Measurements from ENCODE around the gene ATAD1.
"Not testable (repeated sequence)": the region's sequence is repeated elsewhere in the genome, so short reads cannot be mapped to it uniquely, and the experiment has no call there.

The ATAD1 gene, protein sequence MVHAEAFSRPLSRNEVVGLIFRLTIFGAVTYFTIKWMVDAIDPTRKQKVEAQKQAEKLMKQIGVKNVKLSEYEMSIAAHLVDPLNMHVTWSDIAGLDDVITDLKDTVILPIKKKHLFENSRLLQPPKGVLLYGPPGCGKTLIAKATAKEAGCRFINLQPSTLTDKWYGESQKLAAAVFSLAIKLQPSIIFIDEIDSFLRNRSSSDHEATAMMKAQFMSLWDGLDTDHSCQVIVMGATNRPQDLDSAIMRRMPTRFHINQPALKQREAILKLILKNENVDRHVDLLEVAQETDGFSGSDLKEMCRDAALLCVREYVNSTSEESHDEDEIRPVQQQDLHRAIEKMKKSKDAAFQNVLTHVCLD

DNA sequence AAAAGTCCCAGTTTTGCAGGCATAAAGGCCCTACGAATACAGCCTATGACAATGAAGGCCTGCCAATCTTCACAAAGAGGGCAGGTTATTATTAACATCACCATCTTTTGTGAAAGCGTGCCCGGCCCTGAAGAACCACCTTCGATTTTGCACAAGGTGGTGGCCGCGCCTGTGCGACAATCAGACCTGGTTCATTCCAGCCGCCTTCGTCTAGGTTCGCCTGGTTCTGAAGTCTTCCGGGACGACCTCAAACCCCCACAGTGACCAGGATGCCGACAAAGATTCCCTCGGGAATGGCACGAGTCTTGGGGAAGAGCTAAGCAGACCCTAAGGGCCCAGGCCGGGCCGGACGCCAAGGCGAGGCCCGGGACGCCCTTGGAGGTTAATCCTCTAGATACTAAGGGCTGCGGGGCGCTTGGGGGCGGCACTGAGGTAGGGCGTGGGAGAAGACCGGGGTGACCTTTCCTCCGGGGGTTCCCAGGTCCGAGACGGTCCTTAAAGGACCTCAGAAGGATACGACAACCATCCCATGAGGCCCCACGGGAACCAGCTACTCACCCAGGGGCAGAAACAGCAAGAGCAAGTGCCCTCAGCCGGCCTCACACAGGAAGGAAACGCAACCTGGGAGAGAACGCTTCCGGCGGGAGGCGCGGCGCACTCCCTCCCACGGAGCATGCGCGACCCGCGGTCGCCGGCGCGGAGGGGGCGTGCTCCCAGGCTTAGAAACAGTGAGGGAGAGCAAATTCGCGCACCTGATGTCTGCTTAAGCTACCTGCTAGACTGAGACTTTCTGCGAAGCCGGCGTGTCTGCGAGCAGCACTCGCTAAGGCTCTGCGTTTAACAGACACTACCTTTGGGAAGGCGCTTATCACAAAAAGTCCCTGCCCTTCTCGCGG is at the start of gene ATAD1:
TSS of gene ATAD1 (minus strand) at position 618 of the 896 bp plus-strand sequence. CDS start 3,627 bp downstream, outside the sequence.
- DNase-seq = peak; percentile 83 to 86

DNA sequence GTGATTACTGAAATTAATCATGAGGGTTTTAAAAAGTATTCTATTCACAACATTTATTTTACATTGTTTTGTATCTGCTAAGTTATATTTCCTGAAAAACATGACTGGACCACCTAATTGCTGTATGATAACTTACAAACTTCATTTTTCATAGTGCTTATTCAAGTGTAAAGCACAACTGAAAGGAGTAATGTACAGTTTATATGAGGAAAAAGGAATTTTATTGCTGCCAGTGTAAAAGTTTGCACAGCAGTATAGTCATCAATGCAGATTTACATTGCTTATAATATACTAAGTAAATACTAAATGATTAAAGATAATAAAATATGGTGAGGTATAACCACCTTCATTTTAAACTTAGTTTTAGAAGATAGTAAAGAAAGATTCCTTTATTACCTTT is 49.4 kb upstream of the ATAD1 start:
- no peak for DNase-seq

DNA sequence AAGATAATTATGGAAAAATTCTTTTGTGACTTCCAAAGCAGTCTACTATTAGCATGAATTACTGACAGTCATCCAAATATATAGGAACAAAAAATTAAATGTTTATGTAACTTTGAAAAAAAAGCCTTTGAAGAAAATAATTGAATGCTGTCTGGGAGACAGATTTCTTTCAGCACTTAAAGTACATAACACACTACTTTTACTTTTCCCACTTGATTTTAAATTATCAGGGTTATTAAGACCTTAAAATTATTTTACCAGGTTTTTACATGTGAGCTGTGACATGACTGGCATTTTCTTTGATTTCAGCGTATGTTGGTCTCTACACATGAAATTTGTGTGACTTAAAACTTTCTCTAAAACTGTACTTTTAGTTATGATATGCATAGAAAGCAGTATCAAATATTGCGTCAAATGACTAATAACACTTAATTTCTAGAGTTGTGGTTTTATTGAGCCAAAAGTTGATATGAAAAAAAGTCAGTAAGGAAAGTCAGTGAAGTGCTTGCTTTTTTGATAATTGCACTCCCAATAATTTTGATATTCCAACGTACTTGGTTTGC is 48.5 kb upstream of the ATAD1 start:
- DNase-seq = no peak

DNA sequence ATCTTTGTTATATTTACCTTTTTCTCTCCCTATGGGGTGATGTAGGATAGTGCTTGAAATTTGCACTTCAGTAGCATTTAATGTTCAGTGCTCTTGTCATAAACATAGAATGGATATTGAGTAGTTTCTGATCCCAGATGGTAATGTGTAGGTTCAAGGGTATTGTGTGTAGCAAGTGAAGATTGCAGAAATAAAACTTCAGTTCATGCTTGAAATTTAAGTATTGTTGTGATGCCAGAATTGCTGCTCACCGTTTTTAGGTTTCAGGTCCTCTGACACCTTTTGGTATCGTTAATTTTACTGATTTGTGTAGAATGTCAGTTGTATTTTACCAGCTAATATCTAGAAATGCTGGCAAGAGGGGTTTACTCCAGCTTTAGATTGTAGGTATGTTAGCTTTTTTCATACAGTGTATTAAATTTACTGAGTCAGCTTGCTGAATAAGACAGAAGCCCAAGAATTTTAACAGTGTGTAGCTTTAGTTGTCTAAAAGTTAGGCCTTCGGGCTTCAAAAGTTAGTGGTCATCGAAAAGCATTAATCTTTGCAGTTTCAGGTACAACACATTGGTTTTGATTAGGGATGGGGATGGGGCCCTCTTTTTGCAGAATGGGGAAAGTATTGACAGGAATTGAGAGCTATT is 47.3 kb upstream of the ATAD1 start:
- no peak for DNase-seq

DNA sequence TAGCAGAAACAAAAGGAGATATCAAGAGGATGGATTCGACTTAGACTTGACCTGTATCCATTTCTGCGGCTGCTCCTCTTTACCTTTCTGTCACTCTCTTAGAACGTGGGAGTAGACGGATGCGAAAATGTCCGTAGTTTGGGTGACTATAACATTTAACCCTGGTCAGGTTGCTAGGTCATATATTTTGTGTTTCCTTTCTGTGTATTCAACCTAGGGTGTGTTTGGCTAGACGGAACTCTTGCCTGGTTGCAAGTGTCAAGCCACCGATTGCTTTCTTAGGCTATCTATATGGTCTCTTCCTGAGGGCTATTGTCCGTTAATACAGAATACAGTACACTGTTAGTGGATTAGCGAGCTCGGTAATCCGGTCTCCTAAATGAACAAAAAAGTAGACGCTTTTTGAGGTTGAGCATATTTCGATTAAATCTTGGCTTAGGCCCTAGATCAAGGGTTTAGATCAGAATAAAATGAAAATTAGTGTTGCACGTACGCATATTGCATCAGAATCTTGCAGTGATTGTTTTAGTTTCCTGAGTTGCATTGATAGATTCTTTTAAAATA is 46.6 kb upstream of the ATAD1 start:
- DNase-seq = no peak

DNA sequence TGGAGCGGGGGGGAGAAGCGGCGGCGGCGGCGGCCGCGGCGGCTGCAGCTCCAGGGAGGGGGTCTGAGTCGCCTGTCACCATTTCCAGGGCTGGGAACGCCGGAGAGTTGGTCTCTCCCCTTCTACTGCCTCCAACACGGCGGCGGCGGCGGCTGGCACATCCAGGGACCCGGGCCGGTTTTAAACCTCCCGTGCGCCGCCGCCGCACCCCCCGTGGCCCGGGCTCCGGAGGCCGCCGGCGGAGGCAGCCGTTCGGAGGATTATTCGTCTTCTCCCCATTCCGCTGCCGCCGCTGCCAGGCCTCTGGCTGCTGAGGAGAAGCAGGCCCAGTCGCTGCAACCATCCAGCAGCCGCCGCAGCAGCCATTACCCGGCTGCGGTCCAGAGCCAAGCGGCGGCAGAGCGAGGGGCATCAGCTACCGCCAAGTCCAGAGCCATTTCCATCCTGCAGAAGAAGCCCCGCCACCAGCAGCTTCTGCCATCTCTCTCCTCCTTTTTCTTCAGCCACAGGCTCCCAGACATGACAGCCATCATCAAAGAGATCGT is 46.0 kb upstream of the ATAD1 start:
- peak in 1 of 2 experiments; percentile 24 for DNase-seq

DNA sequence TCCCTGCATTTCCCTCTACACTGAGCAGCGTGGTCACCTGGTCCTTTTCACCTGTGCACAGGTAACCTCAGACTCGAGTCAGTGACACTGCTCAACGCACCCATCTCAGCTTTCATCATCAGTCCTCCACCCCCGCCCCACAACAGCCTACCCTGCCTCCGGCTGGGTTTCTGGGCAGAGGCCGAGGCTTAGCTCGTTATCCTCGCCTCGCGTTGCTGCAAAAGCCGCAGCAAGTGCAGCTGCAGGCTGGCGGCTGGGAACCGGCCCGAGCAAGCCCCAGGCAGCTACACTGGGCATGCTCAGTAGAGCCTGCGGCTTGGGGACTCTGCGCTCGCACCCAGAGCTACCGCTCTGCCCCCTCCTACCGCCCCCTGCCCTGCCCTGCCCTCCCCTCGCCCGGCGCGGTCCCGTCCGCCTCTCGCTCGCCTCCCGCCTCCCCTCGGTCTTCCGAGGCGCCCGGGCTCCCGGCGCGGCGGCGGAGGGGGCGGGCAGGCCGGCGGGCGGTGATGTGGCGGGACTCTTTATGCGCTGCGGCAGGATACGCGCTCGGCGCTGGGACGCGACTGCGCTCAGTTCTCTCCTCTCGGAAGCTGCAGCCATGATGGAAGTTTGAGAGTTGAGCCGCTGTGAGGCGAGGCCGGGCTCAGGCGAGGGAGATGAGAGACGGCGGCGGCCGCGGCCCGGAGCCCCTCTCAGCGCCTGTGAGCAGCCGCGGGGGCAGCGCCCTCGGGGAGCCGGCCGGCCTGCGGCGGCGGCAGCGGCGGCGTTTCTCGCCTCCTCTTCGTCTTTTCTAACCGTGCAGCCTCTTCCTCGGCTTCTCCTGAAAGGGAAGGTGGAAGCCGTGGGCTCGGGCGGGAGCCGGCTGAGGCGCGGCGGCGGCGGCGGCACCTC is 45.3 kb upstream of the ATAD1 start, which contains the start of the genes KLLN and PTEN:
TSS of gene KLLN (minus strand) at position 481 of the 891 bp plus-strand sequence. CDS start 1,046 bp downstream, outside the sequence.
TSS of gene PTEN (plus strand) at position 573 of the 891 bp plus-strand sequence. CDS start 845 bp downstream, outside the sequence.
- peak; percentile 77 to 79 for DNase-seq

DNA sequence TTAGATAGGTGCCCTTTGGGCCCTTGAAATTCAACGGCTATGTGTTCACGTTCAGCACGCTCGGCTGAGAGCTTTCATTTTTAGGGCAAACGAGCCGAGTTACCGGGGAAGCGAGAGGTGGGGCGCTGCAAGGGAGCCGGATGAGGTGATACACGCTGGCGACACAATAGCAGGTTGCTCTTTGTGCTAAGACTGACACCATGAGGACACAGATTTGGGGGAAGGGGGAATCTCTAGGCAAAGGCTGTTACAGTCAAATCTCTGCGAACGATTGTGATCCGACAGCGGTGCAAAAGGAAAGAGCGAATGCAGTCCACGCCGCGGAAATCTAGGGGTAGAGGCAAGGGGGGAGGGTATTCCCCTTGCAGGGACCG is 44.6 kb upstream of the ATAD1 start:
- peak in 1 of 2 experiments; percentile 67 for DNase-seq

DNA sequence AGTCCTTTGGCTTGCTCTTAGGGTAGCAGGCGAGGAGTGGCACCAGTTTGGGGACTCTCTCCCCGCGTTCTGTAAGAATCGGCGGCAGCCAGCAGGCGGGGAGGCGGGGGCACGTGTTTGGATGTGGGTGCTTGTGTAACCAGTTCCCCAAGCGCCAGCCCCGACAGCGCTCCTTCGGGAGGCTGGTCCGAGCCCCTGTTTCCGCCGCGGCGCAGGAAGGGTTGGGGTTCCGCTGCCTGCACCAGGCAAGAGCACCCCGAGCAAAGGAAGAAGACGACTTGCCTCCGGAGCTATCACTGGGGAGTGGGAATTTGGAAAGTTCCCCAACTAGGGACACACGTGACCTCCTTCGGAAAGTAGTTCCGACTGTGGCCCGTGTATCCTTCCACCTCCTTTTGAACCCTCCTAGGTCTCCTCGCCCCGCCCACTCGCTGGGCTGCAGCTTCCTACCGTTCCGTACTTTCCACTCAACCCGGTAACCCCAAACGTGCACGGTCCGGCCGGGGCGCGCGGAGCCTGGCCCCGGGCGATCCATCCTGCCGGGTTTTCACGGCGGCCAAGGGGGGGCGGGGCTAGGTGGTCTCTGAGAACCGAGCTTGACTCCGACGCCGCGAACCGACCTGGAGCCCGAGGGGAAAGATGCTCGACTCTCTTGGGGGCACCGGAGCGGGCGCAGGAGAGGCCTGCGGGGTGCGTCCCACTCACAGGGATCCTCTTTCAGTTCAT is 44.1 kb upstream of the ATAD1 start:
- DNase-seq = peak; percentile 91 to 92

DNA sequence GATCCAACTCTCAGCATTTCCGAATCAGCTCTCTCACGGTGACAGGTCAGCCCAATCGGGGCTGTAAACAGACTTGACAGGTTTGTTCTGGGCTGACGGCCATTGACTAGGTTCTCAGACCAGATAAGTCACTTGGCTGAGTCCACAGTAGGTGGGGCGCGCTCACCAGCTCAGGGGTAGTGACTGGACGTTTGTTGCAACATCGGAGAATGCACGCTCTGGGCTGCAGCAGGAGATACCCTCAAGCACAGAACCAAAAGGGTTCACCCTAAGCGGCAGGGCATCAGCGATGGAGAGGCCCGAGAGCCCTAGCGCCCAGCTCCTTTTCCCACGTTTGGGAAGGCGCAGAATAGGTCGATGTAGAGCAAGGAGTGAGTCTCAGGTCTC is 43.5 kb upstream of the ATAD1 start:
- DNase-seq = no peak

DNA sequence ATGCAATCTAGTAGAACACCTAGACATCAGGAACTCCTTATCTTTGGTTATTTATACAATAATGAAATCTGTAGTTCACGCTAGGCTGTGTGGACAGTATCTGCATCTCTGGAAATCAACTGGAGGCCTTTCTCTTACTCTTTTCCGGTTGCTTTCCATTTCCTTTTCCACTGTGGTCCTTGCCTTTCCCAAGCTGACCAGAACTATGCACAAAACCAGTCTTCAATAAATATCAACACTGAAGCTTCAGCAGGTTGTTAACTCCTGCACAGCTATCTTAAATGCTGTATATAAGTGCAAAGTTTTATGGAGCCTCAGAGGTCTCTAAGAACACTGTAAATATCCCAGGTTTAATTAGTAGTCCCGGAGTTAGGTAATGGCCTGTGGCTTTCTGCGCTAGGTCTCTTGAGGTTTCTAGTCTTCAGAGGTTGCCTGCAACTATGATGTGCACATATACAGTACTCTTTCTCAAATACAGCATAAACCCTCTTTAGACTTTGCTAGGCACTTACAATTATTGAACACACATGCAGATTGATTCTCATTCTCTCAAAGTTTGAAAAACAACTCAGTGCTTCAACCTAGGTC is 42.9 kb upstream of the ATAD1 start:
- no peak for DNase-seq

DNA sequence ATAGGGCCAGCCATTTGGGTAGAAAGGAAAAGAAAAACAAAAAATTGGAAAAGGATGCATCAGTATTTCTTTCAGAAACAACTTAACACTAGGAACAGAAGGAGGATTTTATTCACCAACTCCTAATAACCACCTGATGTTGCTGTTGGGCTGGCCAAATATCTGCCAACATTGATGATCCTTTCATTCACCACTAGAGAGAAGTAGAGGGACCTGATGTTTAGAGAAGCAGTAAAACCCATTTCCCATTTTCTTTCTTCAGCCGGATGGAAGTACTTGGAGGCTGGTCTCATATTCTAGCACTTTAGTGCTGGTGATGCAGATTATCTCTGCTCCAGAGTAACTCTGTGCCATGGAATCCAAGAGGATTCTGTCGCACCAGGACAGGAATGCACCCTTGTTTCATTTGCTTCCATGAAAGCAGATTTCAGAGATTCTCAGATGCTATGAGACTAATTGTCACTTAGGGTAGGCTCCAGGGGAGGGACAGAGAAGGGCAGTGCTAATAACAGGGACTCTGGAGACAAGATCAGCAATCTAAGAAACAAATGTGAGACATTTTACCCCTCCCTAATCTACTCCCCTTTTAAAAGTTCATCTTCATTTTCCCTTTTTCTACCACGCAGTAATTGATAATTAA is 42.2 kb upstream of the ATAD1 start:
- DNase-seq = peak in 1 of 2 experiments; percentile 23

DNA sequence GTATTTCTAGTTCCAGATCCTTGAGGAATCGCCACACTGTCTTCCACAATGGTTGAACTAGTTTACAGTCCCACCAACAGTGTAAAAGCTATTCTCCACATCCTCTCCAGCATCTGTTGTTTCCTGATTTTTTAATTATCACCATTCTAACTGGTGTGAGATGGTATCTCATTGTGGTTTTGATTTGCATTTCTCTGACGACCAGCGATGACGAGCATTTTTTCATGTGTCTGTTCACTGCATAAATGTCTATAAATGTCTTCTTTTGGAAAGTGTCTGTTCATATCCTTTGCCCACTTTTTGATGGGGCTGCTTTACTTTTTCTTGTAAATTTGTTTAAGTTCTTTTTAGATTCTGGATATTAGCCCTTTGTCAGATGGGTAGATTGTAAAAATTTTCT is 37.6 kb upstream of the ATAD1 start:
- DNase-seq = not testable (repeated sequence)

DNA sequence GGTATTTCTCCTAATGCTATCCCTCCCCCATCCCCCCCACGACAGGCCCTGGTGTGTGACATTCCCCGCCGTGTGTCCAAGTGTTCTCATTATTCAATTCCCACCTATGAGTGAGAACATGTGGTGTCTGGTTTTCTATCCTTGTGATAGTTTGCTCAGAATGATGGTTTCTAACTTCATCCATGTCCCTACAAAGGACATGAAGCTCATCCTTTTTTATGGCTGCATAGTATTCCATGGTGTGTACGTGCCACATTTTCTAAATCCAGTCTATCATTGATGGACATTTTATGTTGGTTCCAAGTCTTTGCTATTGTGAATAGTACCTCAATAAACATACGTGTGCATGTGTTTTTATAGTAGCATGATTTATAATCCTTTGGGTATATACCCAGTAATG is 37.2 kb upstream of the ATAD1 start:
- DNase-seq = not testable (repeated sequence)

DNA sequence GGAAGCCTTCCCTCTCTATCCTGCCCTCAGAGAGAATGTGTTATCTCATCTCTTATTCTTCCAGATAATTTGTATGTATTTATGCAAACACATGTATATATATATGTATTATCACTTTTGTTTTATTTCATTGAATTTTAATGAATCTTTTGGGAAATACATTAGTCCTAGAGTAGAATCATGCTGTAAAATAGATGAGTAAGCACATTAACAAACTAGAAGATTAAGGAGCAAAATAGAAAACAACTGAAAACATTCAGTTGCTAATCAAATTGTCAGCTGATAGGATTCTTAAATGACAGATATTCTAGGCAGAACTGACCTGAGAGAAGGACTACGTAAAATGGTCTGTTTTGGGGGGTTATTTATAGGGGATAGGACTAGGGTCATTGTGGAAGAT is 34.1 kb upstream of the ATAD1 start:
- no peak for DNase-seq

DNA sequence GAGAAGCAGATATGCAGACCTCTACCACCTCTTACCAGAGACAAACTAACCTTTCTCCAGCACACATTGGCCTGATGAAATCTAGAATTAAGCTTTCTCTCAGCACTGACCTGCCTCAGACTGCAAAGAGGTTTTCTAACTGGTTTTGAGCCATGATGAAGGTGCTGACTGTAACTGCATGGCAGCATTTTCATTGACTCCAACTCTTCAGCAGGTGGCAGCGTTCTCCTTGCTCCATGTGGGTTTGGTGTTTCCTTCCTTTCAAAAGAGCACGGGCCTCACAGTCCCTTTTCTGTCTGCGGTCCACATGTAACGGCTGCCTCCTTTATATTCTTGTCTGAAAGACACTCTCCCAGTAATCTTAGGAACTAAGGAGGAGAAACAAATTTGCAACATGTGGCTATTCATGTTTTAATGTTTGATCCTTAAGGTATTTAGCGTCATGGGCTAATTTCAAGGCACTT is 32.7 kb upstream of the ATAD1 start:
- peak; percentile 18 to 47 for DNase-seq

DNA sequence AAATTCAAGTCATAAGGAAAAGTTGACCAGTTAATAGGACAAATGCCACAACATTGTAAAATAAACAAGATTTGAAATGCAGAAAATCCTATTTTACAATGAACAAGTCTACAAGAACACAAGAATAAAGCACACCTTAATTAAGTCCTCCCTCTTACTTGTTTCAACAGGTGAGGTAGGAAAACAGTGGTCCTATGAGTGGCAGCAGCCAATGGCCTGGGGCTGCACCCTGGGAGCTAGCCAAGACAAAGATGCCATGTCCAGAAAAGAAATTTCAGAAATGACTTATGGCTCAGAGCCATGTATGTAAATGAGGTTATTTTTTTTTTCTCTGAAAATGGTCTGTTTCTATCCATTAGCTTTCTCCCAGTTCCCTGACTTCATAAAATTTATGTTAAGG is 31.0 kb upstream of the ATAD1 start:
- no peak for DNase-seq

DNA sequence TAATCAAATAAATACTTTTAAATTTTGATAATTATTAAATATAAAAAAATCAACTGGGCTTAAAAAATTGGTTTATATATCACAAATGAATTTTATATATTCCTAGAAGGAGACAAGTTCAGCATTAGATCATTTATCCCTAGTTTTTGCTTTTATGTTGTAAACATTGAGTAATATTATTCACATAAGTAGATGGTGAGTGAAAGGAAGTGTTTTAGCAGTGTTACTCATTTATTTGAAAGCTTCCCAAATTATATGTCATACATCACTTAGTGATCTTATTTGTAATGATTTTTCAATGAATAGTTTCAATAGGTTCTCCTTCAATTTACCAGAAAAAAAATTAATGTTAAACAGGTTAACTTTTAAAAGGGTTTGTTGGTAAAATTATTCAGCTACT is 29.5 kb upstream of the ATAD1 start:
- DNase-seq = no peak

DNA sequence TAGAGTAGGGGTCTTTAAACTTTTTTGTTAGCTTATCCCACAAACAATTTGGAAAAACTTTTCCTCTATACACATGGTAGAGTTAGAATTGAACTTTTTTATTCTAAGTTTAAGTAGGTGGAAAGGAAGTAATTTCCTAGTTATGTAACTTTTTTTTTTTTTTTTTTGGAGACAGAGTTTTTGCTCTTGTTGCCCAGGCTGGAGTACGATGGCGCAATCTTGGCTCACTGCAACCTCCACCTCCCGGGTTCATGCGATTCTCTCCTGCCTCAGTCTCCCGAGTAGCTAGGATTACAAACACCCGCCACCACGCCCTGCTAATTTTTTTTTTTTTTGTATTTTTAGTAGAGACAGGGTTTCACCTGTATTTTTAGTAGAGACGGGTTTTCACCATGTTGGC is 28.7 kb upstream of the ATAD1 start:
- DNase-seq = not testable (repeated sequence)
